ENCODE measurements around the gene HOXA6. TPM values are rescaled to one million over a fixed set of nuclear protein-coding genes. Genes with fewer than 3 reads are reported as not detected.

The HOXA6 gene
- total RNA-seq, 1 donor from 2014 or later = 45.6 TPM

DNA sequence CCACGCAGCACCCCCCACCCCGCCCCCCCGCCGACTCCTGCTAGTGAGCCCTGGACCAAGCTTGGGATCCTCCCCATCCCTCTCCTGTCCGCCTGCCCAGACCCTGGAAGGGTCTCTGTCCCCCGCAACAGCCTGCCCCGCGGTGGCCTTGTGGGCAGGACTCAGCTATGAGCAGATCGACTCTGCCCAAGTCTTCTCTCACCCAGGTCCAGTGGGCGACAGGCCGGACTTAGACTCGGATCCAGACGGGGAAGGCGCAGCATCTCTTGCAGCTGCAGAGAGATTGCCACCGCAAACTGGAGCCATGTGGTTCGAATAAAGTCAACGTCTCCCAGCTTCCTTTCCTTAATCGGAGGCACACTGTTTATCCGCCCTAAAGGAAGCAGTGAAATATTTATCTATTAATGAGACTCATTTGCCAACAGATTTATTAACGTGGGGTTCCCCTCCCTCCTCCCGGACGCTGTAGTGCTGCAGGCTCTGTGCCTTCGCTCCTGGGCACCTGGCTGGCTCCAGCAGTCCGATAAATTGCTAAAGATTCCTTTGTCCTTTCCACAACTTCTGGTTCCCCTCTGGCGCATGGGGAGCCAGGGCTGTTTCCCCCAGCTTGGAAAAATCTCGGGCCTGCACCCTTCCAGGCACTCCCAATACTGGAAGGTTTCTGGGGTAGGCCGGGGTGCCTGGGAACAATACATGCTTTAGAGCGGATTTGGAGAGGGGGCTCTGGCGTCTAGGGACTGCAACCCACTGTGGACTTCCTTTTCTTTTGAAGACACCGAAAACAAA lies 9.5 kb upstream of the HOXA6 start:
- Mint-ChIP-seq H3K9me3 (no peaks in the 10 kb centered on the region), H3K36me3 (peaks cover 10% of the 10 kb centered on the region), H3K27ac (peak overlapping the region; percentile 81), H3K4me3 (peak overlapping the region; percentile 70), H3K4me1 (peaks cover 61% of the 10 kb centered on the region), H3K27me3 (ENCODE audit: low read depth) (peaks cover 80% of the 10 kb centered on the region)
- TF ChIP-seq, protein P1, sequence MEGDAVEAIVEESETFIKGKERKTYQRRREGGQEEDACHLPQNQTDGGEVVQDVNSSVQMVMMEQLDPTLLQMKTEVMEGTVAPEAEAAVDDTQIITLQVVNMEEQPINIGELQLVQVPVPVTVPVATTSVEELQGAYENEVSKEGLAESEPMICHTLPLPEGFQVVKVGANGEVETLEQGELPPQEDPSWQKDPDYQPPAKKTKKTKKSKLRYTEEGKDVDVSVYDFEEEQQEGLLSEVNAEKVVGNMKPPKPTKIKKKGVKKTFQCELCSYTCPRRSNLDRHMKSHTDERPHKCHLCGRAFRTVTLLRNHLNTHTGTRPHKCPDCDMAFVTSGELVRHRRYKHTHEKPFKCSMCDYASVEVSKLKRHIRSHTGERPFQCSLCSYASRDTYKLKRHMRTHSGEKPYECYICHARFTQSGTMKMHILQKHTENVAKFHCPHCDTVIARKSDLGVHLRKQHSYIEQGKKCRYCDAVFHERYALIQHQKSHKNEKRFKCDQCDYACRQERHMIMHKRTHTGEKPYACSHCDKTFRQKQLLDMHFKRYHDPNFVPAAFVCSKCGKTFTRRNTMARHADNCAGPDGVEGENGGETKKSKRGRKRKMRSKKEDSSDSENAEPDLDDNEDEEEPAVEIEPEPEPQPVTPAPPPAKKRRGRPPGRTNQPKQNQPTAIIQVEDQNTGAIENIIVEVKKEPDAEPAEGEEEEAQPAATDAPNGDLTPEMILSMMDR (IDR thresholded peaks at IDR 0.05; ENCODE audit: unreplicated experiment) = no peak
- peak in 1 of 2 experiments; percentile 43 for DNase-seq (ENCODE audit: low spot score in 2 of 2, unreplicated experiment in 2 of 2)

DNA sequence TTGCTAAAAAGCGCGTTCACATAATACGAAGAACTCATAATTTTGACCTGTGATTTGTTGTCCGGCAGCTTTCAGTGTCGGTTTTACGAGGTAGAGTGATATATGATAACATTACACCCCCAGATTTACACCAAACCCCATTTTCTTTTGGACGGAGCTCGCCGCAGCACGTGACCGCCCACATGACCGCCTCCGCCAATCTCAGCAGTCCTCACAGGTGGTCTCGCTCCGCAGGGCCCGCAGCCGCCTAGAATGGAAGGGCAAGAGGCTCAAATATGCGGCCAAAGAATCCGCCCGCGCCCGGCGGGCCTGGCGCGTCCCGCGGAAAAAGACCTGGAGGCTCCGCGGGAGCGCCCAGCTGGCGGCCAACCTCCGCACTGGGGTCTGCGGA lies 8.9 kb upstream of the HOXA6 start, which contains the start of gene HOXA7:
HOXA7 (minus strand) TSS at position 168 of the 391 bp plus-strand sequence; CDS start at position 38, 130 bp downstream.
- Mint-ChIP-seq H3K36me3 (peaks cover 13% of the 10 kb centered on the region), H3K27ac (peak within 1 kb of the TSS; percentile 96), H3K9me3 (no peaks in the 10 kb centered on the region), H3K4me3 (peak within 1 kb of the TSS; percentile 87), H3K27me3 (ENCODE audit: low read depth) (peaks cover 81% of the 10 kb centered on the region), H3K4me1 (peaks cover 60% of the 10 kb centered on the region)
- TF ChIP-seq, protein P1 (IDR thresholded peaks at IDR 0.05; ENCODE audit: unreplicated experiment) = no peak
- peak in 1 of 2 experiments; percentile 85 for DNase-seq (ENCODE audit: low spot score in 2 of 2, unreplicated experiment in 2 of 2)

GRCh38 chr7:27155816-27156507 lies 8.4 kb upstream of the HOXA6 start:
- H3K36me3 Mint-ChIP-seq = peaks cover 13% of the 10 kb centered on the region
- peak overlapping the region; percentile 87 for H3K4me3 Mint-ChIP-seq
- H3K27ac Mint-ChIP-seq = peak overlapping the region; percentile 96
- H3K9me3 Mint-ChIP-seq = no peaks in the 10 kb centered on the region
- DNase-seq (ENCODE audit: low spot score in 2 of 2, unreplicated experiment in 2 of 2) = peak in 1 of 2 experiments; percentile 64
- H3K4me1 Mint-ChIP-seq = peaks cover 61% of the 10 kb centered on the region
- TF ChIP-seq, protein P1 (IDR thresholded peaks at IDR 0.05; ENCODE audit: unreplicated experiment) = no peak
- peaks cover 82% of the 10 kb centered on the region for H3K27me3 Mint-ChIP-seq (ENCODE audit: low read depth)

- Mint-ChIP-seq H3K4me3 (peak overlapping the region; percentile 87), H3K27me3 (ENCODE audit: low read depth) (peaks cover 81% of the 10 kb centered on the region), H3K36me3 (peaks cover 13% of the 10 kb centered on the region), H3K27ac (peak overlapping the region; percentile 96), H3K4me1 (peaks cover 64% of the 10 kb centered on the region), H3K9me3 (no peaks in the 10 kb centered on the region)
- TF ChIP-seq, protein P1 (IDR thresholded peaks at IDR 0.05; ENCODE audit: unreplicated experiment) = no peak
- peak in 1 of 2 experiments; percentile 57 for DNase-seq (ENCODE audit: low spot score in 2 of 2, unreplicated experiment in 2 of 2)
These were observed 7.6 kb upstream of the HOXA6 start for GRCh38 chr7:27154901-27155815.

DNA sequence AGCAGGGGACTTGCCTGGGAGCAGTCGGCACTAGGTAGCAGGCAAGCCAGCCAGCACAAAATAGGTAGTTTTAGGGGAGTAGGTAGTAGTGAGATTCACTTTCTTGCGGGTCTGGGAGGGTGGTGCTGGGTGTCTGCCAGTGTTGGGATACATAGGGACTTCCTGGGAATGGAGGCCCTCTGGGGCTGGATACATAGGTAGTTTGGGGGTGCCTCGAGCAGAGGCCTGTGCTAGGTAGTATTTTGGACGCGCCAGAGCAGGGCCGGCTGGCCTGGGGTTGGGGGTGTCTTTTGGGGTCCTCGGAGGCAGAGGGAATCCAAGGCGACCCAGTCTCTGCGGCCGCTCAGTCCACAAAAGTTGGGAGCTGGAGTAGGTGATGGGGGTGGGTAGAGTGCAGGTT lies 6.8 kb upstream of the HOXA6 start:
- Mint-ChIP-seq H3K4me1 (peaks cover 67% of the 10 kb centered on the region), H3K4me3 (peak overlapping the region; percentile 87), H3K9me3 (no peaks in the 10 kb centered on the region), H3K27me3 (ENCODE audit: low read depth) (peaks cover 74% of the 10 kb centered on the region), H3K27ac (peak overlapping the region; percentile 96), H3K36me3 (peaks cover 13% of the 10 kb centered on the region)
- DNase-seq (ENCODE audit: low spot score in 2 of 2, unreplicated experiment in 2 of 2) = peak in 1 of 2 experiments; percentile 37
- TF ChIP-seq, protein P1 (IDR thresholded peaks at IDR 0.05; ENCODE audit: unreplicated experiment) = no peak
